HG02798 (cell line): Measurements from ENCODE around the gene MUC5B.
"Not testable (repeated sequence)": the region's sequence is repeated elsewhere in the genome, so short reads cannot be mapped to it uniquely, and the experiment has no call there.

Source experiments
- ATAC-seq: cut with Tn5 transposase; IDR thresholded peaks from one replicate; pipeline ENCODE4 v1.9.1; 2021; ENCODE audit warnings: mild to moderate bottlenecking; ENCODE audit not compliant: unreplicated experiment, poor library complexity

Gene MUC5B, protein sequence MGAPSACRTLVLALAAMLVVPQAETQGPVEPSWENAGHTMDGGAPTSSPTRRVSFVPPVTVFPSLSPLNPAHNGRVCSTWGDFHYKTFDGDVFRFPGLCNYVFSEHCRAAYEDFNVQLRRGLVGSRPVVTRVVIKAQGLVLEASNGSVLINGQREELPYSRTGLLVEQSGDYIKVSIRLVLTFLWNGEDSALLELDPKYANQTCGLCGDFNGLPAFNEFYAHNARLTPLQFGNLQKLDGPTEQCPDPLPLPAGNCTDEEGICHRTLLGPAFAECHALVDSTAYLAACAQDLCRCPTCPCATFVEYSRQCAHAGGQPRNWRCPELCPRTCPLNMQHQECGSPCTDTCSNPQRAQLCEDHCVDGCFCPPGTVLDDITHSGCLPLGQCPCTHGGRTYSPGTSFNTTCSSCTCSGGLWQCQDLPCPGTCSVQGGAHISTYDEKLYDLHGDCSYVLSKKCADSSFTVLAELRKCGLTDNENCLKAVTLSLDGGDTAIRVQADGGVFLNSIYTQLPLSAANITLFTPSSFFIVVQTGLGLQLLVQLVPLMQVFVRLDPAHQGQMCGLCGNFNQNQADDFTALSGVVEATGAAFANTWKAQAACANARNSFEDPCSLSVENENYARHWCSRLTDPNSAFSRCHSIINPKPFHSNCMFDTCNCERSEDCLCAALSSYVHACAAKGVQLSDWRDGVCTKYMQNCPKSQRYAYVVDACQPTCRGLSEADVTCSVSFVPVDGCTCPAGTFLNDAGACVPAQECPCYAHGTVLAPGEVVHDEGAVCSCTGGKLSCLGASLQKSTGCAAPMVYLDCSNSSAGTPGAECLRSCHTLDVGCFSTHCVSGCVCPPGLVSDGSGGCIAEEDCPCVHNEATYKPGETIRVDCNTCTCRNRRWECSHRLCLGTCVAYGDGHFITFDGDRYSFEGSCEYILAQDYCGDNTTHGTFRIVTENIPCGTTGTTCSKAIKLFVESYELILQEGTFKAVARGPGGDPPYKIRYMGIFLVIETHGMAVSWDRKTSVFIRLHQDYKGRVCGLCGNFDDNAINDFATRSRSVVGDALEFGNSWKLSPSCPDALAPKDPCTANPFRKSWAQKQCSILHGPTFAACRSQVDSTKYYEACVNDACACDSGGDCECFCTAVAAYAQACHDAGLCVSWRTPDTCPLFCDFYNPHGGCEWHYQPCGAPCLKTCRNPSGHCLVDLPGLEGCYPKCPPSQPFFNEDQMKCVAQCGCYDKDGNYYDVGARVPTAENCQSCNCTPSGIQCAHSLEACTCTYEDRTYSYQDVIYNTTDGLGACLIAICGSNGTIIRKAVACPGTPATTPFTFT (N-terminal part only)

GRCh38 chr11:1222491-1223345 is at the start of gene MUC5B:
TSS of gene MUC5B (plus strand) at chr11:1223066. CDS start at chr11:1223124, 58 bp downstream.
- no peak for ATAC-seq

DNA sequence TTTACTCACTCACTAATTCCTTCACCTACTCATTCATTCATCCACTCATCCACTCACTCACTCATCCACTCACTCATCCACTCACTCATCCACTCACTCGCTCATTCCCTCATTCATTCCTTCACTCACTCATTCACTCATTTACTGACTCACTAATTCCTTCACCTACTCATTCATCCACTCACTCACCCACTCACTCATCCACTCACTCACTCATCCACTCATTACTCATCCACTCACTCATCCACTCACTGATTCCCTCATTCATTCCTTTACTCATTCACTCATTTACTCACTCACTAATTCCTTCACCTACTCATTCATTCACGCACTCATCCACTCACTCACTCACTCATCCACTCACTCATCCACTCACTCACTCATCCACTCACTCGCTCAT is 49.5 kb upstream of the MUC5B start:
- ATAC-seq, result not testable (repeated sequence)

GRCh38 chr11:1174441-1175370 is 48.2 kb upstream of the MUC5B start:
- no peak for ATAC-seq

GRCh38 chr11:1175461-1176223 is 47.2 kb upstream of the MUC5B start:
- ATAC-seq, result no peak

- ATAC-seq, result no peak
Observed at GRCh38 chr11:1176224-1177019, 46.4 kb upstream of the MUC5B start.

DNA sequence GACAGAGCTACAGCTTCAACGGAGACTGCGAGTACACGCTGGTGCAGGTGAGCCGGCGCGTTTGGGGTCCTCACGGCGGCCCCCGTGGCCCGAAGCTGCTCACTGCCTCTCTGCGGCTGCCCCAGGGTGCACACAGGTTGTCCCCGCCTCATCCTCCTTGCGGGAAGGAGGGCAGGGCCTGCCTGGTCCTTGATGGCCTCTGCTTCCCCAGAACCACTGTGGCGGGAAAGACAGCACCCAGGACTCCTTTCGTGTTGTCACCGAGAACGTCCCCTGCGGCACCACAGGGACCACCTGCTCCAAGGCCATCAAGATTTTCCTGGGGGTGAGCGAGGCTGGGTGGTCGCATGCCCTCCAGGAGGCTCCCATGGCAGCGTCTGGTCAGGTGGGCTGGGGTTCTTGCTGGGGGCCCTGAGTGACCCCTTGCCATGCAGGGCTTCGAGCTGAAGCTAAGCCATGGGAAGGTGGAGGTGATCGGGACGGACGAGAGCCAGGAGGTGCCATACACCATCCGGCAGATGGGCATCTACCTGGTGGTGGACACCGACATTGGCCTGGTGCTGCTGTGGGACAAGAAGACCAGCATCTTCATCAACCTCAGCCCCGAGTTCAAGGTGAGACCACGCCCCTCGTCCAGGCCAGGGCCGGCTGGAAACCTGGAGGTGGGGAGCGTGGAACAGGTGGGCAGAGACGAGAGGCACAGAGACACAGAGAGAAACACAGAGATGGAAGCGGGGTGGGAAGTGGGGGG is 45.7 kb upstream of the MUC5B start:
- ATAC-seq, result no peak

DNA sequence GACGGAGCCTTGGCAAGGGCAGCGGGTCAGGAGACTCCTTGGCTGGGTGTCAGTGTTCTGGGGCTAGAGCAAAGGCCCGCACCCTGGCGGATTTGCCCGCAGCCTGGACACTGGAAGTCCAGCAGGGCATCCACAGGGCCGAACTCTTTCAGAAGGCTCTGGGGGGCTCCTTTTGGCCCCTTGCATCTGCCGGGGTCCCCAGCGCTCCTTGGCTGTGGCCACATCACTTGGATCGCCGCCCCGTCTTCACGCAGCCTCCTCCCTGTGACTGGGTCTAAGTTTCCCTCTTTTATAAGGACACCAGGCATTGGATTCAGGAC is 45.1 kb upstream of the MUC5B start:
- no peak for ATAC-seq

- no peak for ATAC-seq
Observed at GRCh38 chr11:1178201-1178885, 44.5 kb upstream of the MUC5B start.

- ATAC-seq, result no peak
Observed at GRCh38 chr11:1178906-1179305, 44.0 kb upstream of the MUC5B start.

DNA sequence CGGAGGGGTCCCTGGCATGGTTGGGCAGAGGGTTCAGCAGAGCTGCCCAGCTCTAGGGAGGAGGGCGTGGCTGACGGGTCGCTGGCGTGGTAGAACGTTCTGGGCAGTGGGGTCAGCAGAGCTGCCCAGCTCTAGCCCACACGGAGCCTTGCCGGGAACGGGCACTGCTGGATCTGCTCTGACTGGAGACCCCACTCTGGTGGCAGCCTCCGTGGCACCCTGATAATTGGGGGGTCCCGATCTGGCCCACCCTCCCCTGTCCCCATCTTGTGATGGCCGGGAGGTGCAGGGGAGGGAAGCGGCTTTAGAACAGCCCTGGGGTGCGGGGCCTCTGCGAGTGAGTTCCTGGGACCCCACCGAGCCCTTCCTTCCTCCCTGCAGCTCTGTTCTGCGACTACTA is 43.2 kb upstream of the MUC5B start:
- no peak for ATAC-seq

- ATAC-seq, result no peak
Observed at GRCh38 chr11:1180171-1180570, 42.7 kb upstream of the MUC5B start.

GRCh38 chr11:1180947-1181391 is 41.9 kb upstream of the MUC5B start:
- no peak for ATAC-seq

DNA sequence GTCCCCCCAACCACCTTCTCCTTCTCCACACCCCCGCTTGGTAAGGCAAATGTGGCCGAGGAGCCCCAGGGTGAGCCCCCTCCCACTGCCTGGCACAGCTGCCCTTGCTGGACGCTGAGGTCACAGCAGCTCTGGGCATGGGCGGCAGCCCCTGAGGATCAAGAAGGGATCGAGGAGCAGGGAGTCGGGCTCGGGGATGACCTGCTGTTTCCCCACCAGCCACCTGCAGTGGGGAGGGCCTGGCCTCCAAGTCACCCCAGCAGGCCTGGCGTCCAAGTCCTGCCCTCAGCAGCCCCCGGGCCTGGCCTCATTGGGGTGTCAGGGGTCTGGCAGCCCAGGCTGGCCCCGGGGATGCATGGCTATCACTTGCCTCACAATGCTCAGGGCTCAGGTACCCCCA is 41.4 kb upstream of the MUC5B start:
- no peak for ATAC-seq

- ATAC-seq, result no peak
Observed at GRCh38 chr11:1181853-1182535, 40.9 kb upstream of the MUC5B start.

DNA sequence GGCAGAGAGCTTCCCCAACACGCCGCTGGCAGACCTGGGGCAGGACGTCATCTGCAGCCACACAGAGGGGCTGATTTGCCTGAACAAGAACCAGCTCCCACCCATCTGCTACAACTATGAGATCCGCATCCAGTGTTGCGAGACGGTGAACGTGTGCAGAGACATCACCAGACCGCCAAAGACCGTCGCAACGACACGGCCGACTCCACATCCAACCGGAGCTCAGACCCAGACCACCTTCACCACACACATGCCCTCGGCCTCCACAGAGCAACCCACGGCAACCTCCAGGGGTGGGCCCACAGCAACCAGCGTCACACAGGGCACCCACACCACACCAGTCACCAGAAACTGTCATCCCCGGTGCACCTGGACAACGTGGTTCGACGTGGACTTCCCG is 38.7 kb upstream of the MUC5B start:
- not testable (repeated sequence) for ATAC-seq
